ENCODE measurements around the gene SLC2A10.

SLC2A10 gene

DNA sequence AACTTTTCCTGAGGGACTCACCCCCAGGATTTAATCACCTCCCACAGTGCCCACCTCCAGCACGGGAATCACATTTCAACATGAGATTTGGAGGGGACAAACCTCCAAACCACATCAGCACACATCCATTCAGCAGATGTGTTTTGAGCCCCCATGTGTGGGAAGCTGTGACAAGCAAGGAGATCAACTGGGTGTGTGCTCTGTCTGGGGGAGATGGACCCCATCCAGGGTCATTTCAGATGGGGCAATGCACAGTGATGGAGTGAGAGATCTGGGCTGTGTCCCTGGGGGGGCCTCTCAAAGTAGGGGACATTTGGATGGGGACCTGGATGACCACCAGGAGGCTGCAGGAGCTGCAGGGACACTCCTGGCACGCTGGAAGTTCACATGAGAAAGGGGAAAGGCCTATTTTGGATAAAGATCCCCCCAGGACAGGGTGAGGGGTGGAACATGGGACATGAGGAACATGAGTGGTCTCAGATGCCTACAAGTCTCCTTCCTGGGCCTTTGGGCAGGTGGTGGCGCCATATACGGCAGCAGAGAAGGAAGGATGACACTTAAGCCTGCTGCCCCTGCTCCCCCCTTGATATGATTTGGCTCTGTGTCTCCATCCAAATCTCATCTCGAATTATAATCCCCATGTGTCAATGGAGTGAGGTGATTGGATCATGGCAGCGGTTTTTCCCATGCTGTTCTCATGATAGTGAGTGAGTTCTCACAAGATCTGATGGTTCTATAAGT, 49.6 kb downstream of the SLC2A10 start:
- no peak for DNase-seq (ENCODE audit: low read depth)
- TF ChIP-seq, protein P1, sequence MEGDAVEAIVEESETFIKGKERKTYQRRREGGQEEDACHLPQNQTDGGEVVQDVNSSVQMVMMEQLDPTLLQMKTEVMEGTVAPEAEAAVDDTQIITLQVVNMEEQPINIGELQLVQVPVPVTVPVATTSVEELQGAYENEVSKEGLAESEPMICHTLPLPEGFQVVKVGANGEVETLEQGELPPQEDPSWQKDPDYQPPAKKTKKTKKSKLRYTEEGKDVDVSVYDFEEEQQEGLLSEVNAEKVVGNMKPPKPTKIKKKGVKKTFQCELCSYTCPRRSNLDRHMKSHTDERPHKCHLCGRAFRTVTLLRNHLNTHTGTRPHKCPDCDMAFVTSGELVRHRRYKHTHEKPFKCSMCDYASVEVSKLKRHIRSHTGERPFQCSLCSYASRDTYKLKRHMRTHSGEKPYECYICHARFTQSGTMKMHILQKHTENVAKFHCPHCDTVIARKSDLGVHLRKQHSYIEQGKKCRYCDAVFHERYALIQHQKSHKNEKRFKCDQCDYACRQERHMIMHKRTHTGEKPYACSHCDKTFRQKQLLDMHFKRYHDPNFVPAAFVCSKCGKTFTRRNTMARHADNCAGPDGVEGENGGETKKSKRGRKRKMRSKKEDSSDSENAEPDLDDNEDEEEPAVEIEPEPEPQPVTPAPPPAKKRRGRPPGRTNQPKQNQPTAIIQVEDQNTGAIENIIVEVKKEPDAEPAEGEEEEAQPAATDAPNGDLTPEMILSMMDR (IDR thresholded peaks at IDR 0.05; ENCODE audit: control insufficient read depth, insufficient read depth, low read depth, low read length, missing control alignments) = no peak
- H3K4me3 ChIP-seq (ENCODE audit: control insufficient read depth, low read depth, low read length) = no peak overlapping the region

DNA sequence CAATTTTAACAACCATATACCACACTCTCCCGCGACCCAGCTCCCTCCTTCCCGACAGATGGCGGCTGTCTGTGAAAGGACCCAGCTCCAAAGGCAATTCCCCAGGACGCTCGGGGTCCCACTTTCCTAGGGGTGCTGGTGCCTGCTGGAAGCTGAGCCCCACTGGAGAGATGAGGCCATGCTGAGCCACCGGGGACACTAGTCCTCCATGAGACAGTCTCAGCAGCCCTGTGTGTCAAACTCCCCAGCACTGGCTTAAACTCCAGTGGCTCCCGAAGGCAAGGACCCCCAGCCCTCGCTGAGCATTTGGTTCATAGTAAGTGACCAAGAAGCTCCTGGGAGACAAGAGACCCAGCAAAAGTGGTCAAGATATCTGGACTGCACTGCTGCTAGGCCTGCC, 52.1 kb downstream of the SLC2A10 start:
- no peak for DNase-seq (ENCODE audit: low read depth)
- TF ChIP-seq, protein P1 (IDR thresholded peaks at IDR 0.05; ENCODE audit: control insufficient read depth, insufficient read depth, low read depth, low read length, missing control alignments) = no peak
- H3K4me3 ChIP-seq (ENCODE audit: control insufficient read depth, low read depth, low read length) = no peak overlapping the region

DNA sequence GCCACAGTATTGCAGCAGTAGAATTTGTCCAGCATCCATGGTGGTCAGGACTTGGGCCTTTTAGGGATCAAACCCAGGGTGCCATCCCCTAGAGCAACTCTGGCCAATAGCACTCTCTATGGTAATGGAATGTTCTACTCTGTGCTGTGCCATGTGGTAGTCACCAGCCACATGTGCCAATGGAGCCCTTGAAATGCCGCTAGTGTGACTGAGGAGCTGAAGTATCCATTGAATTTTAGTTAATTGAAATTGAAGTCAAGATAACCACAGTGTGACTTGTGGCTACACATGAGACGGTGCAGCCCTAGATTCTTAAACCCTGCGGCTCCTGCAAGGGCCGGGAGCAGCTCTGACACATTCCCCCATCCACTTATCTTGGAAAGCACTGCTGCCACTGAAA, 54.6 kb downstream of the SLC2A10 start:
- no peak for DNase-seq (ENCODE audit: low read depth)
- TF ChIP-seq, protein P1 (IDR thresholded peaks at IDR 0.05; ENCODE audit: control insufficient read depth, insufficient read depth, low read depth, low read length, missing control alignments) = no peak
- no peak overlapping the region for H3K4me3 ChIP-seq (ENCODE audit: control insufficient read depth, low read depth, low read length)

DNA sequence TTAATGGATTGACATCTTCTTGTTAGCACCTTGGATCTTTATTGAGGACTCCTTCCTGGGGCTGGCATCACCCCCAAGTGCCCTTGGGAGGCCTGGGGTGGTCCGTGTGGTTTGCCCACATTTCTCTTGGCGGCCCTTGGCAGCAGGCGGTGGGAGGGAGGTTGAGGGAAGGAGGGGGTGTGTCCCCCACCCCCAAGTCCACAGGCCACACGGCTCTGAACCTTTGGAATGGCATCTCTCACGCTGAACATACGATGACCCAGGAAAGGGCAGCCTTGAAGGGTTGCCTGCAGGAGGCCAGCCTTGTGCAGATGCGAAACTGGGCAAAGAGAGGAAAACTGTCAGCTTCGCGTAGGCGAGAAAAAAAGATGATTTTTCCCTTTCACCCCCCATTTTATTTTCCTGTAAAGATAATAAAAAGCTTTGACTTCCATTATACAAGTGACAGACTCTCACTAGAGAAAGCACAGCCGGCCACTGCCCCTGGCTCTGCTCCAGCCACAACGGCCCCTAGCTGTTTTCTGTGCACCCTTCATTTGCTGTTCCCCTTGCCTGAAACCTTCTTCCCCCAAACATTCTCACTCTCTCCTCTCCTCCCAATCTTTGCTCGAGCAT, 56.2 kb downstream of the SLC2A10 start:
- H3K4me3 ChIP-seq (ENCODE audit: control insufficient read depth, low read depth, low read length) = no peak overlapping the region
- TF ChIP-seq, protein P1 (IDR thresholded peaks at IDR 0.05; ENCODE audit: control insufficient read depth, insufficient read depth, low read depth, low read length, missing control alignments) = no peak
- DNase-seq (ENCODE audit: low read depth) = no peak

DNA sequence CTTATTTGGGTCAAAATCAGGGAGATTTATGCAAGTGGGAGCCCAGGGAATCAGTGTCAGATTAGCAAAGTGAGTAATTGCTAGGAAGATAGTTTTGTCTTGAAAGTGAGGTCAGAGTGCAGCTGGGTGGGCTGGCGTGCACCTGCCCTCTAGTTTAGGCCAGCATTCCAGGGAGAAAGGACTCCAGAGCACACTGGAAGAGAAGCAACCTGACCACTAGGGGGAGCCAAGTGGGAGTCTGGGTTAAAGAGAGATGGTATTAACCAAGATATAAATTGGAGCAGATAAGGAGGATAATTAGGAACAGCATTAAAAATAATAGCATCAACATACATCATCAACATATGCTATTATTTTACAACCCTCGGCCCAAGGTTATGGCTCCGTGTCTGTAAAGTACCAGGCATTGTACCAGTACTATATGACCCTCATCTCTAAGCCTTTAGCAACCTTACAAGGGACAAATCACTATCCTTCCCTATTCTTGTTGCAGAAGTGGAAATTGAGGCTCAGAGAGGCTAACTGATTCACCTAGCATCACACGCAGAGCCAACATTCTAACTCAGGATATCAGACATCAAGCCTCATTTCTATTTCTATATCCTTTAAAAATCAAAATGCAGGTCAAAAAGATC, 57.8 kb downstream of the SLC2A10 start:
- no peak for DNase-seq (ENCODE audit: low read depth)
- H3K4me3 ChIP-seq (ENCODE audit: control insufficient read depth, low read depth, low read length) = no peak overlapping the region
- TF ChIP-seq, protein P1 (IDR thresholded peaks at IDR 0.05; ENCODE audit: control insufficient read depth, insufficient read depth, low read depth, low read length, missing control alignments) = peak; percentile 74

DNA sequence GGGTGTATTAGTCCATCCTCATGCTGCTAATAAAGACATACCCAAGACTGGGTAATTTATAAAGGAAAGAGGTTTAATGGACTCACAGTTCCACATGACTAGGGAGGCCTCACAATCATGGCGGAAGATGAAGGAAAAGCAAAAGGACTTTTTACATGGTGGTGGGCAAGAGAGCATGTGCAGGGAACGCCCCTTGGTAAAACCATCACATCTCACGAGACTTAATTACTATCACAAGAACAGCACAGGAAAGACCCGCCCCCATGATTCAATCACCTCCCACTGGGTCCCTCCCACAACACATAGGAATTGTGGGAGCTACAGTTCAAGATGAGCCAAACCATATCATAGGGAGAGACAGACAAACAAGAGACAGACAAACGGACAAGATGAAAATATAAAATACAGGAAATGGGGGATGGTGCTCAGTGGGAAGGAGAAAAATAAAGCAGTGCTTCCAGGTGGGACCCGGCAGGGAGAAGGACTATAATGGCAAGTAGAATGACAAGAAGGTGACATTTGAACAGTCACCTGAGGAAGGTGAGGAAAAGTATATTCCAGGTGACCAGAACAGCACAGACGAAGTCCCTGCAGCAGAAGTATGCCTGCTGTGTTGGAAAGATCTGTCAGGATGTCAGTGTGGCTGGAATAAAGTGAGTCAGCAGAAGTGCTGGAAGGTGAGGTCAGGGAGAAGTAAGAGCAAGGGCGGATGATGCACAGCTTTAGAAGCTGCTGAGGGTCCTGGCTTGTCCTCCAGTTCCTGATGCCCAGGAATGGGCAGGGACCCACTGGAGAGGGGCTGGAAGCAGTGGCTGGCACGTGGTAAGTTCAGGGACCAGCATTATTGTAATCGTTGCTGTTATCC, 61.1 kb downstream of the SLC2A10 start:
- TF ChIP-seq, protein P1 (IDR thresholded peaks at IDR 0.05; ENCODE audit: control insufficient read depth, insufficient read depth, low read depth, low read length, missing control alignments) = no peak
- no peak overlapping the region for H3K4me3 ChIP-seq (ENCODE audit: control insufficient read depth, low read depth, low read length)
- DNase-seq (ENCODE audit: low read depth) = no peak

Data from AG09309 (cell line).